HG03060 (cell line): ENCODE results near the gene TSPEAR.

ENCODE experiments used
- ATAC-seq: cut with Tn5 transposase; IDR thresholded peaks from one replicate; pipeline ENCODE4 v1.9.1; 2021; ENCODE audit warnings: low read depth, moderate number of reproducible peaks; ENCODE audit not compliant: unreplicated experiment

The TSPEAR gene

GRCh38 chr21:44525391-44526095, 185.8 kb downstream of the TSPEAR start:
- ATAC-seq, result no peak

GRCh38 chr21:44524414-44525371, 186.7 kb downstream of the TSPEAR start:
- ATAC-seq, result no peak

GRCh38 chr21:44523567-44524413, 187.6 kb downstream of the TSPEAR start:
- no peak for ATAC-seq

- ATAC-seq, result no peak
These were observed 188.6 kb downstream of the TSPEAR start for GRCh38 chr21:44522753-44523204.

GRCh38 chr21:44521928-44522752, 189.2 kb downstream of the TSPEAR start:
- no peak for ATAC-seq

GRCh38 chr21:44521301-44521927, 190.0 kb downstream of the TSPEAR start:
- no peak for ATAC-seq

GRCh38 chr21:44520326-44521300, 190.8 kb downstream of the TSPEAR start:
- no peak for ATAC-seq

GRCh38 chr21:44519346-44520325, 191.7 kb downstream of the TSPEAR start:
- ATAC-seq, result no peak

- no peak for ATAC-seq
These were observed 192.7 kb downstream of the TSPEAR start for GRCh38 chr21:44518686-44519085.

GRCh38 chr21:44517175-44517899, 194.0 kb downstream of the TSPEAR start:
- no peak for ATAC-seq

GRCh38 chr21:44516828-44517174, 194.6 kb downstream of the TSPEAR start:
- ATAC-seq, result no peak

GRCh38 chr21:44516342-44516741, 195.0 kb downstream of the TSPEAR start:
- ATAC-seq, result no peak

GRCh38 chr21:44515359-44516165, 195.8 kb downstream of the TSPEAR start:
- no peak for ATAC-seq

GRCh38 chr21:44514746-44515358, 196.5 kb downstream of the TSPEAR start:
- ATAC-seq, result no peak

GRCh38 chr21:44514218-44514520, 197.2 kb downstream of the TSPEAR start:
- ATAC-seq, result no peak
